Hepatocyte (in vitro differentiated cells): ENCODE measurements around the gene COL20A1. TPM values are rescaled to one million over a fixed set of nuclear protein-coding genes. Genes with fewer than 3 reads are reported as not detected.

ENCODE experiments used
- DNase-seq: peaks from one replicate; pipeline ENCODE4 v3.0.0-alpha.2; 2016; ENCODE audit warnings: low spot score
- H2AFZ ChIP-seq: fragments of 200-600 bp; sonication (generic); 2 replicates; pipeline ENCODE4 v1.6.0; 2016; ENCODE audit warnings: antibody characterized with exemption, mild to moderate bottlenecking
- H3K27ac ChIP-seq: fragments of 200-600 bp; sonication (generic); 2 replicates; pipeline ENCODE4 v1.5.1; 2016; ENCODE audit warnings: mild to moderate bottlenecking
- H3K27me3 ChIP-seq: fragments of 200-600 bp; sonication (generic); 2 replicates; pipeline ENCODE4 v1.6.1; 2016
- H3K36me3 ChIP-seq: fragments of 200-600 bp; sonication (generic); replicated peaks from 2 replicates; pipeline ENCODE4 v1.5.1; 2016; ENCODE audit warnings: low read depth; ENCODE audit not compliant: insufficient read depth
- H3K4me1 ChIP-seq: fragments of 200-600 bp; sonication (generic); 2 replicates; pipeline ENCODE4 v1.5.1; 2016; ENCODE audit warnings: mild to moderate bottlenecking, moderate library complexity; ENCODE audit not compliant: insufficient read depth
- H3K4me2 ChIP-seq: fragments of 200-600 bp; sonication (generic); 2 replicates; pipeline ENCODE4 v1.6.0; 2016
- H3K4me3 ChIP-seq: fragments of 200-600 bp; sonication (generic); 2 replicates; pipeline ENCODE4 v1.5.1; 2016; ENCODE audit warnings: mild to moderate bottlenecking
- H3K79me2 ChIP-seq: fragments of 200-600 bp; sonication (generic); 2 replicates; pipeline ENCODE4 v1.6.0; 2017; ENCODE audit warnings: mild to moderate bottlenecking
- H3K9me2 ChIP-seq: fragments of 200-600 bp; sonication (generic); replicated peaks from 2 replicates; pipeline ENCODE4 v1.6.0; 2017; ENCODE audit warnings: mild to moderate bottlenecking; ENCODE audit not compliant: insufficient read depth
- H3K9me3 ChIP-seq: fragments of 200-600 bp; sonication (generic); 2 replicates; pipeline ENCODE4 v1.5.1; 2016; ENCODE audit warnings: low read depth, mild to moderate bottlenecking
- H4K20me1 ChIP-seq: fragments of 200-600 bp; sonication (generic); 2 replicates; pipeline ENCODE4 v1.6.0; 2016; ENCODE audit warnings: mild to moderate bottlenecking; ENCODE audit not compliant: insufficient read depth, poor library complexity, severe bottlenecking
- CTCF ChIP-seq: fragments of 200-600 bp; sonication (generic); IDR thresholded peaks from 2 replicates; pipeline ENCODE4 v1.5.1; 2016; ENCODE audit warnings: antibody characterized with exemption, mild to moderate bottlenecking; ENCODE audit not compliant: poor library complexity
- EZH2 ChIP-seq: fragments of 200-600 bp; sonication (generic); IDR thresholded peaks from 2 replicates; pipeline ENCODE4 v1.6.1; 2016; ENCODE audit warnings: antibody characterized with exemption, mild to moderate bottlenecking, borderline replicate concordance
- EZH2phosphoT487 ChIP-seq: fragments of 200-600 bp; sonication (generic); IDR thresholded peaks from one replicate; pipeline ENCODE4 v1.6.1; 2018; ENCODE audit warnings: antibody characterized with exemption, mild to moderate bottlenecking, low read depth, moderate library complexity; ENCODE audit not compliant: unreplicated experiment, severe bottlenecking
- WGBS: methylation state at CpG from one replicate; pipeline ENCODE4 v1.1.6; 2016; ENCODE audit warnings: low lambda C conversion rate; ENCODE audit errors: missing lambda C conversion rate; 5-methylcytosine and 5-hydroxymethylcytosine counted together
- polyA plus RNA-seq: library from polyadenylated mRNA; unstranded; fragments of >200 nt; fragmentation: Nextera tagmentation; extraction: Ambion mirVana; gene quantifications from 2 replicates; pipeline ENCODE4 v1.2.1, GENCODE V29; 2016
- total RNA-seq: library from RNA; depleted of rRNA; stranded (reverse); fragments of >200 nt; gene quantifications from 2 replicates; pipeline ENCODE4 v1.2.3, GENCODE V29; 2014

Gene COL20A1
- total and polyA plus RNA-seq, 2 experiments from 2014 or later = not detected

DNA sequence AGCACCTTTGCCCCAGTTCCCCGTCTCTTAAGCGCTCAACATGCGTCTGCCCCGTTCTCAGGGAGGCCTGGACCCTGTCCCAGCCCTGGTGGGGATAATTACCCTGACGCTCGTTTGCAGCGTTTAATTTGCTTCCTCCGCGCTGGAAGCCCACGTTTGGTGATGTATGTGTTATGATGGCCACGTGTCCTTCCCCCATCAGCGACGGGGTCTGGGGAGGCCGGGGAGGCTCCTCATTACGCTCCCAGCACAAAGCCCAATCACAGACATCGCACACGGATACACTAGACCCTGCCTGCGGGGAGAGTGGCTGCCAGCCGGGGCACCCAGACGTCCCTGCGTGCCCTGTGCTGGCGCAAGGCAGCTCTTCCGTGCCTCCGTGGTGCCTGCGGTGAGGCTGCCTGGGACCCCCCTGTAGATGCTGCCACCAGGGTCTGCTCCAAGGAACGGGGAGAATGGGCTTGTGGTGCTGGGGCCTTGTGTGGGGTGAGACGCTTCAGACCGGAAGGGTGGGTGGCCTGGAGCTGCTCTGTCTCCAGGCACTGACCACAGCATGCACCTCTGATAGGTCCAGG is 78.4 kb downstream of the COL20A1 start:
- H3K9me2 ChIP-seq = no peaks in the 10 kb centered on the region
- H3K36me3 ChIP-seq = no peaks in the 10 kb centered on the region
- H3K27me3 ChIP-seq = no peaks in the 10 kb centered on the region
- H3K4me1 ChIP-seq = peaks cover 6% of the 10 kb centered on the region
- no peak for DNase-seq
- no peaks in the 10 kb centered on the region for H3K9me3 ChIP-seq
- WGBS = 84% methylated on average over 27 of the region's 28 CpGs
- H4K20me1 ChIP-seq = no peaks in the 10 kb centered on the region
- no peak overlapping the region for H3K4me2 ChIP-seq
- no peak overlapping the region for H3K27ac ChIP-seq
- TF ChIP-seq EZH2 (no peak), EZH2phosphoT487 (no peak), CTCF (no peak)
- H3K79me2 ChIP-seq = no peaks in the 10 kb centered on the region
- no peak overlapping the region for H2AFZ ChIP-seq
- H3K4me3 ChIP-seq = no peak overlapping the region

DNA sequence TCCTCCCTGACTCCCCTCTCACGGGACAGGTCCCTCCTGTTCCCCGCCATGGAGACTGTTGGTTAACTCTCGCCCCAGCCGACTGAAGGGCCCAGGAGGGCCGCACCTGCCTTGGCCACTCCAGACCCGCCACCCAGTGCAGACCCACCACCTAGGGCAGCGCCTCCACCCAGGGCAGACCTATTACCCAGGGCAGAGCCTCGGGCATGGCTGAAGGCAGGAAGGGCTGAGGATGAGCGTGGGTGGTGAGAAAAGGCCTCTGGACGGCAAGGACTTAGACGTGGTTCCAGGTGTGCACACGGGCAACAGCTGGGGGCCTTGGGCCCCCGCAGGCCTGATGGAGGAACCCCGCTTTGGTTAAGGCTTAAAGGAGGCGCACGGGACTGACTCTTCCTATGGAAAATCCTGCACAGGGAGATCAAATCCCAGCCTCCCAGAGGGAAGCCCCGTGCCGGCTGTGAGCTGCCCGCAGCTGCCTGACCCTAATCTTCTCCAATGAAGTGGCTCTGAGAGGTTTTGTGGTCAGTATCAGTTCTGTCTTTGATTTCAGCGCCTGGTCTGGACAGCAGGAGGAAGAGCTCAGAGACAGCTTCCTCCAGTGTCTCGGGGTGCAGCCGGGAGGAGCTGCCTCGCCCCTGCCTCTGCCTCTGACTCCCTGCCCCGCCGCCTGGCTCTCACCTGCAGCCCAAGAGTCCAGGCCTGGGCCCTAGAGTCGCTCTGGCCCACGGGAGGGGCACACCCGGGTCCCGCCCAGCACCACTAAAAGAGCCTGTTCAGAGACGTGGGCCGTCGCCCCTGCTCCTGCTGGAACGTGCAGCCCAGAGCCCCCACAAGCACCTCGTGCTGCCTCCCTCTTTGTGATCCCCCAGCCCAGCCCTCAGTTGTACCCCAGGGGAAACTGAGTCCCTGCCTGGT is 80.2 kb downstream of the COL20A1 start:
- H3K9me3 ChIP-seq = no peaks in the 10 kb centered on the region
- no peak overlapping the region for H3K4me2 ChIP-seq
- H3K27me3 ChIP-seq = no peaks in the 10 kb centered on the region
- no peaks in the 10 kb centered on the region for H4K20me1 ChIP-seq
- no peak for TF ChIP-seq EZH2phosphoT487
- no peak for TF ChIP-seq EZH2
- no peak for TF ChIP-seq CTCF
- no peak for DNase-seq
- no peaks in the 10 kb centered on the region for H3K36me3 ChIP-seq
- H3K79me2 ChIP-seq = no peaks in the 10 kb centered on the region
- peaks cover 13% of the 10 kb centered on the region for H3K4me1 ChIP-seq
- no peak overlapping the region for H3K4me3 ChIP-seq
- 79% methylated on average over 34 of the region's 34 CpGs for WGBS
- H3K9me2 ChIP-seq = no peaks in the 10 kb centered on the region
- no peak overlapping the region for H2AFZ ChIP-seq
- no peak overlapping the region for H3K27ac ChIP-seq

GRCh38 chr20:63373996-63374395 is 81.0 kb downstream of the COL20A1 start:
- DNase-seq = no peak
- Histone ChIP-seq H2AFZ (no peak overlapping the region), H3K27ac (no peak overlapping the region), H3K4me1 (peaks cover 13% of the 10 kb centered on the region), H3K9me3 (no peaks in the 10 kb centered on the region), H3K9me2 (no peaks in the 10 kb centered on the region), H3K27me3 (no peaks in the 10 kb centered on the region), H3K4me3 (no peak overlapping the region), H3K79me2 (no peaks in the 10 kb centered on the region), H3K36me3 (no peaks in the 10 kb centered on the region), H4K20me1 (no peaks in the 10 kb centered on the region), H3K4me2 (no peak overlapping the region)
- 83% methylated on average over 16 of the region's 19 CpGs for WGBS
- no peak for TF ChIP-seq CTCF
- no peak for TF ChIP-seq EZH2phosphoT487
- TF ChIP-seq EZH2 = no peak
